GM12891 (cell line): ENCODE data around the gene ATRN.

Source experiments
- DNase-seq: peaks from one replicate; pipeline ENCODE4 v3.0.0; 2011; ENCODE audit warnings: low spot score; ENCODE audit not compliant: insufficient read length
- FAIRE-seq: peaks from 2 replicates; lab custom pipeline; 2011; peaks lifted over from hg19 to GRCh38; lab: Jason Lieb, UNC
- PAX5 ChIP-seq: IDR thresholded peaks from 2 replicates; pipeline ENCODE4 v1.6.1; 2011; ENCODE audit warnings: low read length, moderate library complexity, mild to moderate bottlenecking; ENCODE audit not compliant: insufficient read depth, severe bottlenecking
- POLR2A ChIP-seq: IDR thresholded peaks from 2 replicates; pipeline ENCODE4 v1.6.1; 2011; ENCODE audit warnings: low read depth, low read length, control low read depth
- POLR2AphosphoS5 ChIP-seq: IDR thresholded peaks from 2 replicates; pipeline ENCODE4 v1.6.1; 2011; ENCODE audit warnings: low read depth, low read length, control low read depth
- POU2F2 ChIP-seq: IDR thresholded peaks from 2 replicates; pipeline ENCODE4 v1.6.1; 2011; ENCODE audit warnings: low read depth, mild to moderate bottlenecking, control low read depth, low read length, moderate library complexity
- SPI1 ChIP-seq: IDR thresholded peaks from 2 replicates; pipeline ENCODE4 v1.6.1; 2011; ENCODE audit warnings: low read depth, low read length, control low read depth
- TAF1 ChIP-seq: IDR thresholded peaks from 2 replicates; pipeline ENCODE4 v1.6.1; 2011; ENCODE audit warnings: low read depth, low read length, control low read depth

The ATRN gene

DNA sequence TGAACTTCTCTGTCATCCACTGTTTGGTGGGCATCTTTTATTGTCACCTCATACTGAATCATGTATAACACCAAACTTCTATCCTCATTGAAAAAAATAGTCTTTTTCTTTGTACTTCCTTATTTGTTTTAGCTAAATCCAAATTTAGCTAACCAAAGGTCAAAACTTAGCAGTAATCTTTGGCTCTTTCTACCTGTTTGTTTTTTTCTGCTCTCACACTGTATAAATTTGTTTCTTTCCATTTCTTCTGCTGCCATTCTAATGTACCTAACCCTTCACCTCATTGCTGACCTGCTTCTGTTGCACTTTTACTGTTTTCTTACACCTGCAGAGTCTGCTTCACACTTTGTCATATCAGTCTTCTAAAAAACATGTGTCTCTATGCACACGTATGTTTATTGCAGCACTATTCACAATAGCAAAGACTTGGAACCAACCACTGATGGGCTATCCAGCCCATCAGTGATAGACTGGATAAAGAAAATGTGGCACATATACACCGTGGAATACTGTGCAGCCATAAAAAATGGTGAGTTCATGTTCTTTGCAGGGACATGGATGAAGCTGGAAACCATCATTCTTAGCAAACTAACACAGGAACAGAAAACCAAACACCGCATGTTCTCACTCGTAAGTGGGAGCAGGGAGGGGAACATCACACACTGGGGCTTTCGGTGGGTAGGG is 7.2 kb downstream of the ATRN start:
- no peak for FAIRE-seq
- no peak for TF ChIP-seq POLR2AphosphoS5
- TF ChIP-seq PAX5 = no peak
- no peak for TF ChIP-seq TAF1
- TF ChIP-seq SPI1 = no peak
- no peak for TF ChIP-seq POU2F2
- TF ChIP-seq POLR2A = no peak
- DNase-seq = no peak

DNA sequence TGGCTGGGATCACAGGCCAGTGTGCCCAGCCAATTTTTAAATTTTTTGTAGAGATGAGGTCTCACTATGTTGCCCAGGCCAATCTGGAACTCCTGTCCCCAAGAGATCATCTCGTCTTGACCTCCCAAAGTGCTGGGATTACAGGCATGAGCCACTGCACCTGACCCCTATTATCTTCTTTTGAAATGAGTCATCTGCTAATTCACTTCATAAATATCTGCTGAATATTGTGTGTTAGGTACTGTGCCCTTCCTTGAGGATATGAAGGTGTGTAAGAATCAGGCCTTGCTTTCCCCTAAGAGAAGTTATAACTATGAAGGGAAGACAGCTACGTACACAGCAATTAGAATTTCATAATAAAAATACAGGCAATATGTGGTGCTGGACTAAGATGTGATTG is 8.2 kb downstream of the ATRN start:
- TF ChIP-seq POLR2AphosphoS5 = no peak
- TF ChIP-seq POLR2A = no peak
- TF ChIP-seq TAF1 = no peak
- no peak for TF ChIP-seq POU2F2
- no peak for TF ChIP-seq PAX5
- TF ChIP-seq SPI1 = no peak
- DNase-seq (no peak), FAIRE-seq (no peak)

DNA sequence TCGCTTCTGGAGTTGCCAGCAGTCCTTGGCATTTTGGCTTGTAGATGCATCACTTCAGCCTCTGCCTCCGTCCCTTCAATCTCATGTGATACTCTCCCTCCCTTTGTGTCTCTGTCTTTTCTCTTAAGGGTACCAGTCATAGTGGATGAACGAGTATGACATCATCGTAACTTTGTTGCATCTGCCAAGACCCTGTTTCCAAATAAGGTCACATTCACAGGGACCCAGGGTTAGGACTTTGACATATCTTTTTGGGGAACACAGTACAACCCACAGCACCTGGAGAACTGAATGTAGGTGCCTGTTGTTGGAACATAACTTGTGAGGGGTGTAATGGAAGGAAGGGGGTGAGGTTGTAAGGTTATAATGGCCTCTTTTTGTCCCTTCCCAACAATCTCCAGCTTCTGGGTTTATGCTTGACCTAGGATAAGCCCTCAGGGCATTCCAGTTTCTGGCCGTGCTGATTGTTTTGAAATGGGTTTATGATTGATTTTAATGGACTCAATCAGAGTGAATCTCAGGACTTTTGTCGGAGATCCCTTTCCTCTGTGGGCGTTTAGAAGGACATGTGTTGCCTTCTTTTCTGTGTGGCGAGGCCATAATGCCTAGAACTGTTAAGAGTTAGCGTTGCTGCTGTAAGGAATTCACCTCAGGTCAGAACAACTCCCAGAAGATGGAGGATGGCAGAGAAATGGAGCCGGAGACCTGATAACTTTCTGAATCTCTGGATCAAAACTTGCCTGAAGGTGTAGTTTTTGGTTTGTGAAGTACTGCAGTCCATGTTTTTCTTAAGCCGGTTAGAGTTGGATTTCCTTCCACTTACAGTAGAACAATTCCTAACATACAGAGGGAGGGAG is 9.2 kb downstream of the ATRN start:
- FAIRE-seq (no peak), DNase-seq (no peak)
- no peak for TF ChIP-seq SPI1
- TF ChIP-seq POU2F2 = no peak
- no peak for TF ChIP-seq TAF1
- TF ChIP-seq POLR2AphosphoS5 = no peak
- no peak for TF ChIP-seq PAX5
- no peak for TF ChIP-seq POLR2A

DNA sequence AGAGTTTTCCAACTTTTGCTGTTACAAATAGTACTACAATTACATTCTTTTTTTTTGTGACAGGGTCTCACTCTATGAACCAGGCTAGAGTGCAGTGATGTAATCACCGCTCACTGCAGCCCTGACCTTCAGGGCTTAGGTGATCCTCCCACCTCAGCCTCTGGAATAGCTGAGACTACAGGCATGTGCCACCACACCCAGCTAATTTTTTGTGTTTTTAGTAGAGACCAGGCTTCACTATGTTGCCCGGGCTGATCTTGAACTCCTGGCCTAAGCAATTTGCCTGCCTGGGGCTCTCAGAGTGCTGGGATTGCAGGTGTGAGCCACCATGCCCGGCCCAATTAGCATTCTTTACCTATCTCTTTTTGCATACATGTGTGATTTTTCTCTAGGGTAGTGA is 12.5 kb downstream of the ATRN start:
- no peak for DNase-seq
- FAIRE-seq = no peak
- TF ChIP-seq PAX5 (no peak), POU2F2 (no peak), POLR2A (no peak), TAF1 (no peak), POLR2AphosphoS5 (no peak), SPI1 (no peak)

DNA sequence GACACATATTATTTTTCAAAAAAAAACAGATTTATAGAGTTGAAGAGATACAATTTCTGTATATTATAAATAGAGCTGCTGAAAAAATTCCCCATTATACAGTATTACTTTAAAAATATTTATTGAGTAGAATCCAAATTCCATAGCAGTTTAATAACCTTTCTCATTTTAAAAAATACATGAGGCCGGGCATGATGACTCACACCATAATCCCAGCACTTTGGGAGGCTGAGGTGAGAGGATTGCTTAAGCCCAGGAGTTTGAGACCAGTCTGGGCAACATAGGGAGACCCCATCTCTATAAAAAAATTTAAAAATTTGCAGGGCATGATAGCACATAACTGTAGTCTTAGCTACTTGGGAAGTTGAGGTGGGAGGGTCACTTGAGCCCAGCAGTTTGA is 13.0 kb downstream of the ATRN start:
- TF ChIP-seq PAX5 (no peak), POU2F2 (no peak), SPI1 (no peak), POLR2A (no peak), TAF1 (no peak), POLR2AphosphoS5 (no peak)
- FAIRE-seq = no peak
- DNase-seq = no peak

DNA sequence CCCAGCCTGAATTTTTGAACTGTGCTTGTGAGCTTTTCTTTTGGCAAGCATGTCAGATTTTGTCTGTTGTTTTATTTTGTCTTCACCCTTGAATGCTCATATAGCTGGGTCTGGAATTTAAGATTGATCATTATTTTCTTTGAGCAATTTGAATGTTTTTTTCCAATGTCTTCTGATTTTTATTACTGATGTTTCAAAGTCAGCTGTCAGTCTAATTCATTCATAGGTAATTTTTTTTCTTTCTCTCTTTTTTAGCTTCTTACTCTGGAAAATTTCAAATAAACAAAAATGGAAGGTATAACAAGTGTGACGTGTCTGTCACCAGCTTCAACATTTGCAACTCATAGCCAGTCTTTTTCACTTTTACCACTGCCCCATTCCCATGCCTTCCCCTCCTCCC is 15.1 kb downstream of the ATRN start:
- TF ChIP-seq POLR2A (no peak), SPI1 (no peak), TAF1 (no peak), PAX5 (no peak)
- no peak for FAIRE-seq
- DNase-seq = no peak

DNA sequence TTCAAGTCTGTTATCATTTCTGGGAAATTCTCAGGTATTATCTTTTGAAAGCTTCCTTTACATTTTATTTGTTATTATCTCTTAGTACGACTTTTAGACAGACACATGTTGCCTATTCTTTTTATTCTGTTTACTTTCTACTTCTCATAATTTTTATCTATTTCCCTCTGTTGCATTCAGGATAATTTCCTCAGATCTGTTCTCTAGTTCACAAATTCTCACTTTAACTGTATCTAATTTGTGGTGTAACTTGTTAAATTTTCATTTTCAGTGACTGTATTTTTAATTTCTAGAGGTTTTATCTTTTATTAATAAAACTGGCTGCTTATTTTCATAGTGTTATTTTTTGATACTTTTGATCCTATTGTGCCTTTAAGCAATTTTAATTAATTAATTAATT is 16.0 kb downstream of the ATRN start:
- FAIRE-seq = no peak
- TF ChIP-seq POLR2A (no peak), POLR2AphosphoS5 (no peak), POU2F2 (no peak), TAF1 (no peak), PAX5 (no peak), SPI1 (no peak)
- no peak for DNase-seq

DNA sequence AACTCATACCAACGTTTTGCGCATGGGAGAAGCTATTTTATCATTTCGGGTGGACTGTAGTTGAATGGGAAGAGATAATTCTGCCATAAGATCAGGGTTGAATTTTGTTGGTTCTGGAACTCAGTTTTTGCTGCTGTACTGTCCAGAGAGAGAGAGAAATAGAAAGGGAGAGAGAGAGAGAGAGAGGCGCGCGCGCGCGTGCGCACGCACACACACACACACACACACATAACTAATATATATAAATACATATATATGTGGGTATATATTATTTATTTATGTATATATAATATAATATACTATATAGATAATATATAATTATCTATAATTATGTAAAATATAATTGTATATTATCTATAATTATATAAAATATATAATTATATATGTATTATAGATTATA is 21.9 kb downstream of the ATRN start:
- DNase-seq (no peak), FAIRE-seq (no peak)
- no peak for TF ChIP-seq POU2F2
- TF ChIP-seq SPI1 = no peak
- no peak for TF ChIP-seq PAX5
- no peak for TF ChIP-seq POLR2AphosphoS5
- no peak for TF ChIP-seq TAF1
- no peak for TF ChIP-seq POLR2A

DNA sequence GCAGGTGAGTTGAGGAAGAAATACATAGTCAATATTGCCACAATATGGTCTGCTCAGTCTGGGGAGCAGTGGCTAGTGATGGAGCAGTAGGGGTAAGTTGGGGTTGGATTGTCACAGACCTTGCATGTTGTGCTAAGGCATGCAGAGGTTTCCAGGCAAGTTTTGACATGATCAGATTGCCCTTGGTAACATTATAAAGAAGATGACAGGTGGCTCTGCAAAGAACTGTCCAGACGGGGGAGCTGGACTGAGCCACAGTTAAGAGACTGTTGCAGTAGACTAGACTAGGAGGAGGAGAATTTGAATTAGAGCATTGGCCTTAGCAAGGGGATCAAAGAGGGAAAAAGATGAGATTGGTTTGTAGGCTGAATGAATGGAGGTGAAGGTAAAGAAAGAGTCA is 23.4 kb downstream of the ATRN start:
- TF ChIP-seq TAF1 (no peak), SPI1 (no peak), POLR2A (no peak), POU2F2 (no peak), POLR2AphosphoS5 (no peak), PAX5 (no peak)
- no peak for FAIRE-seq

DNA sequence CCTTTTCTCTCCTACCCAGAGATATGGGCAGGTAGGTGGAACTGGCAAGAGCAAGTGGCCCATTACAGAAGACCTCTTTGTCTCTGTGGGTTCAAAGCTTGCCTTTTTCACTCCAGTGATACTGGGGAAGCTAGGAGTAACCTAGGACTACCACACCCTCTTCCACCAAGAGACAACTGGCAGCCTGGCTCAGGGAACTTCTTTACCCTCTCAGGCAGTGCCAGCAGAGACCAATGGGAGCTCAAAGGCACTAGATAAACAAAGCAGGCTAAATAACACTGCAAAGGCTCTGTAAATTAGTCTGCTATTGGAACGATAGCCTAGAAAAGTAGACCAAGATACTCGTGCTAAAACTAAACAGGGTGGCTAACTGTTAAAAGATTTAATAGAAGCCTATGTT is 32.1 kb downstream of the ATRN start:
- FAIRE-seq = no peak
- DNase-seq = no peak
- TF ChIP-seq PAX5 = no peak

More for the DNA sequence above, 23.4 kb downstream of the ATRN start:
- no peak for DNase-seq
